ENCODE data around the gene WDR75.

- no peak for TF ChIP-seq POLR2A (IDR thresholded peaks at IDR 0.05)
- TF ChIP-seq CTCF (IDR thresholded peaks at IDR 0.05 in 4 of 5, conservative IDR thresholded peaks at IDR 0.05 in 1 of 5): no peak
Observed at GRCh38 chr2:189409131-189409530, 32.1 kb upstream of the WDR75 start.
